ENCODE measurements around the gene BLCAP. TPM values are rescaled to one million over a fixed set of nuclear protein-coding genes. Genes with fewer than 3 reads are reported as not detected.

The BLCAP gene
- total RNA-seq, 1 experiment from 2014 or later = 54.3 TPM

DNA sequence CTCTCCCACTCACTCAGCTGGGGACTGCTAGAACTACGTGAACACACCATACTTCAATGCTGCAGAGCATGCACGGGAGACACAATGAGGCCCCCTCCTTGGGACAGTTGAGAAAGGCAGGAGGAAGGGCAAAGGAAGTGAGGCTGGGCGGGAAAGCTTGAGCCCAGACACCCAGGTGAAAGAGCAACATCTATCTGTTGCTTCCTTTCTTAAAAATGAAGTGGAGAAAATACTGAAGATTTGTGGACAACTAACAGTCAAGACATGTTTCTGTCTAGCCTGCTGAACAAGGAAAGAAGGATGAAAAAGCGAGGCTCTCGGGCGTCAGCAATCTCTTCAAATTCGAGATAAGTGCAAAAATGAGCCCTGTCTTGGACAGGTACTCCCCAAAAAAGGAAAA, 9.6 kb downstream of the BLCAP start:
- Histone ChIP-seq H2BK20ac (ENCODE audit: low read depth, low read length, poor library complexity, severe bottlenecking) (no peak overlapping the region), H3K18ac (ENCODE audit: insufficient read length, low read depth, low read length) (no peak overlapping the region), H4K91ac (ENCODE audit: insufficient read length, low read depth, low read length) (no peak overlapping the region), H3K27ac (ENCODE audit: insufficient read length, low read depth, low read length) (no peak overlapping the region), H3K23me2 (ENCODE audit: insufficient read length, low read depth, low read length, poor library complexity, severe bottlenecking) (peaks cover 16% of the 10 kb centered on the region), H2AK5ac (ENCODE audit: insufficient read length, low read length) (no peak overlapping the region), H3K4me1 (ENCODE audit: insufficient read depth, low read length) (peaks cover 4% of the 10 kb centered on the region; the same call in 1 of the 2 replicates), H2BK120ac (ENCODE audit: low read depth, low read length, poor library complexity, severe bottlenecking) (no peak overlapping the region), H4K20me1 (ENCODE audit: control insufficient read depth, insufficient read depth, insufficient read length) (no peaks in the 10 kb centered on the region), H2BK12ac (ENCODE audit: insufficient read length, low read depth, low read length) (no peak overlapping the region), H3K9ac (ENCODE audit: extremely low read depth, insufficient read length, low read length) (no peak overlapping the region), H3K23ac (ENCODE audit: insufficient read length, low read depth, low read length) (no peak overlapping the region), H3K14ac (ENCODE audit: insufficient read depth, low read length) (no peak overlapping the region), H3K27me3 (ENCODE audit: insufficient read depth, low read length) (no peaks in the 10 kb centered on the region), H2BK5ac (ENCODE audit: insufficient read length, low read length) (no peak overlapping the region), H3T11ph (ENCODE audit: low read length) (no peak overlapping the region), H2BK15ac (ENCODE audit: low read depth, low read length) (no peak overlapping the region), H3K4ac (ENCODE audit: low read depth, low read length) (no peak overlapping the region), H2AFZ (ENCODE audit: low read length) (no peak overlapping the region), H4K5ac (ENCODE audit: insufficient read length, low read depth, low read length) (no peak overlapping the region), H3K9me3 (ENCODE audit: control insufficient read depth, low read depth, low read length) (no peaks in the 10 kb centered on the region), H3K79me2 (ENCODE audit: insufficient read depth, low read length) (peaks cover 5% of the 10 kb centered on the region; the same call in 1 of the 2 replicates), H3K4me2 (ENCODE audit: insufficient read depth, insufficient read length, low read length) (no peak overlapping the region), H4K8ac (replicated peaks; ENCODE audit: insufficient read length, low read depth, low read length) (no peak overlapping the region), H3K56ac (ENCODE audit: insufficient read length, low read depth, low read length) (no peak overlapping the region), H3K79me1 (ENCODE audit: insufficient read depth, low read depth, low read length, poor library complexity, severe bottlenecking) (peaks cover 8% of the 10 kb centered on the region)
- Mint-ChIP-seq H3K27ac (peak overlapping the region in 1 of 3 experiments; percentile 3; a peak in 2 of 7 replicates), H3K4me1 (peaks cover 60 to 61% of the 10 kb centered on the region in 2 experiments), H3K9me3 (peaks cover 2 to 8% of the 10 kb centered on the region in 2 experiments; a peak in 2 of 5 replicates), H3K36me3 (ENCODE audit: insufficient read depth in 1 of 3, low read depth in 3 of 3) (peaks cover 38 to 54% (median 43%) of the 10 kb centered on the region in 3 experiments), H3K27me3 (ENCODE audit: low read depth) (peaks cover 1% of the 10 kb centered on the region; the same call in 1 of the 2 replicates), H3K4me3 (no peak overlapping the region)
- DNase-seq = no peak
- TF ChIP-seq, protein P1, sequence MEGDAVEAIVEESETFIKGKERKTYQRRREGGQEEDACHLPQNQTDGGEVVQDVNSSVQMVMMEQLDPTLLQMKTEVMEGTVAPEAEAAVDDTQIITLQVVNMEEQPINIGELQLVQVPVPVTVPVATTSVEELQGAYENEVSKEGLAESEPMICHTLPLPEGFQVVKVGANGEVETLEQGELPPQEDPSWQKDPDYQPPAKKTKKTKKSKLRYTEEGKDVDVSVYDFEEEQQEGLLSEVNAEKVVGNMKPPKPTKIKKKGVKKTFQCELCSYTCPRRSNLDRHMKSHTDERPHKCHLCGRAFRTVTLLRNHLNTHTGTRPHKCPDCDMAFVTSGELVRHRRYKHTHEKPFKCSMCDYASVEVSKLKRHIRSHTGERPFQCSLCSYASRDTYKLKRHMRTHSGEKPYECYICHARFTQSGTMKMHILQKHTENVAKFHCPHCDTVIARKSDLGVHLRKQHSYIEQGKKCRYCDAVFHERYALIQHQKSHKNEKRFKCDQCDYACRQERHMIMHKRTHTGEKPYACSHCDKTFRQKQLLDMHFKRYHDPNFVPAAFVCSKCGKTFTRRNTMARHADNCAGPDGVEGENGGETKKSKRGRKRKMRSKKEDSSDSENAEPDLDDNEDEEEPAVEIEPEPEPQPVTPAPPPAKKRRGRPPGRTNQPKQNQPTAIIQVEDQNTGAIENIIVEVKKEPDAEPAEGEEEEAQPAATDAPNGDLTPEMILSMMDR (conservative IDR thresholded peaks at IDR 0.05) = no peak
- WGBS (ENCODE audit: extremely low coverage, insufficient read length, low lambda C conversion rate) = no CpG with 5 or more reads among the region's 7 CpGs
